ENCODE data around the gene PRKCB.

PRKCB gene

DNA sequence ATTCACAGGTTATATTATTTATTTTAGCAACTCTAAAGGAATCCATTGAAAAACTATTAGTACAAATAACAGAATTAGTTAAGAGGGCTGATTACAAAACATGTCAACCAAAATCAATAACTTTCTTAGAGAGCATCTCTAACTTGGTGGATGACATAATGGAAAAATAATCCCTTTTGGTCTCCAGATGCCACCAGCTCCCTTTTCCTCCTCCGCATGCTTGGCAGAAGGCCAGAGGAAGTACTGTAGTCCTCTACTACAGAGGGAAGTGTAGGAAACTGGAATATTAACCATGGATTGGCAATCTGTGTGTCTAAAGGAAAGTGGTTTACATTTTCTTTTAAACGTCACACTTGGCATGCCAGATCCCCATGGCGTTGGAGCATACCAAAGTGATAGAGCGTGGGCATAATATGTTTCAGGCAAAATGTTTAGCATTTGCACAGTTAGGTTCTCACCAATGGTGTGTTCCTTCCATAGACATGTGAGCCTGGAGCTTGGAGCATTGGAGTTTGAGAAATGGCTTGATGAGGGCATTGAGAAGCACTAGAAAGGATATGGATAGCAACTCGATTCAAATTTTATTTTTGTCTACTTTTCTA is 106.3 kb downstream of the PRKCB start:
- POLR2A ChIA-PET, result no interaction called here
- CTCF ChIA-PET, result interaction anchor here (0.9 kb wide), 1 partner anchor 138 kb away, joined by 3 read pairs; no protein-coding TSS in a partner anchor
- H3K4me3 ChIP-seq (ENCODE audit: low read depth, low read length), result no peak overlapping the region
- no peak overlapping the region for H3K27ac ChIP-seq (ENCODE audit: extremely low read depth, low read depth, low read length)
- H3K4me1 ChIP-seq (ENCODE audit: control insufficient read depth, insufficient read depth, low read length), result peaks cover 8% of the 10 kb centered on the region
- no peaks in the 10 kb centered on the region for H3K36me3 ChIP-seq (ENCODE audit: control insufficient read depth in 2 of 2, insufficient read depth in 1 of 2, low read length in 2 of 2)
- H3K9me3 ChIP-seq (ENCODE audit: control insufficient read depth, insufficient read depth, low read depth, low read length), result no peaks in the 10 kb centered on the region
- TF ChIP-seq ZXDB (tag by site-specific recombination; IDR thresholded peaks at IDR 0.05) (no peak), PRDM1 (tag by site-specific recombination; IDR thresholded peaks at IDR 0.05) (0 out of 2 replicates have a peak, but pooled peaks have one; percentile 52), ZNF791 (tag by site-specific recombination; IDR thresholded peaks at IDR 0.05) (no peak), ZNF660 (tag by site-specific recombination; IDR thresholded peaks at IDR 0.05) (peak; percentile 92), ZNF398 (tag by site-specific recombination; IDR thresholded peaks at IDR 0.05) (peak; percentile 56), ZNF658 (tag by site-specific recombination; IDR thresholded peaks at IDR 0.05) (no peak), PRDM10 (tag by site-specific recombination; IDR thresholded peaks at IDR 0.05) (peak; percentile 85), ZNF366 (tag by site-specific recombination; conservative IDR thresholded peaks at IDR 0.05) (0 out of 2 replicates have a peak, but pooled peaks have one; percentile 27), ZFHX2 (tag by site-specific recombination; conservative IDR thresholded peaks at IDR 0.05) (peak; percentile 51), ZNF146 (tag by site-specific recombination; IDR thresholded peaks at IDR 0.05) (no peak), ZNF221 (tag by site-specific recombination; IDR thresholded peaks at IDR 0.05; ENCODE audit: borderline replicate concordance) (no peak), ZBTB21 (tag by site-specific recombination; IDR thresholded peaks at IDR 0.05) (peak; percentile 67), ZNF629 (tag by site-specific recombination; IDR thresholded peaks at IDR 0.05) (peak; percentile 76), GLI4 (tag by site-specific recombination; IDR thresholded peaks at IDR 0.05) (no peak), ZNF521 (tag by site-specific recombination; IDR thresholded peaks at IDR 0.05) (no peak), ZNF155 (tag by site-specific recombination; IDR thresholded peaks at IDR 0.05) (no peak), ZFP37 (tag by site-specific recombination; IDR thresholded peaks at IDR 0.05) (no peak), ZBTB17 (tag by site-specific recombination; IDR thresholded peaks at IDR 0.05) (peak; percentile 51; the same call in 1 of the 2 replicates), BCL6B (tag by site-specific recombination; IDR thresholded peaks at IDR 0.05) (peak; percentile 99), ZNF239 (tag by site-specific recombination; IDR thresholded peaks at IDR 0.05) (no peak), ZNF707 (tag by site-specific recombination; IDR thresholded peaks at IDR 0.05) (no peak), ATF2 (tag by site-specific recombination; IDR thresholded peaks at IDR 0.05; ENCODE audit: low read depth) (peak; percentile 71), ZNF184 (tag by site-specific recombination; IDR thresholded peaks at IDR 0.05) (0 out of 2 replicates have a peak, but pooled peaks have one; percentile 50), SP3 (tag by site-specific recombination; IDR thresholded peaks at IDR 0.05) (no peak), ZNF585B (tag by site-specific recombination; IDR thresholded peaks at IDR 0.05) (no peak), OSR2 (tag by site-specific recombination; IDR thresholded peaks at IDR 0.05) (peak; percentile 33; the same call in 1 of the 2 replicates), ZNF670 (tag by site-specific recombination; IDR thresholded peaks at IDR 0.05; ENCODE audit: low read depth) (no peak)
- TF ChIP-seq, protein P1, sequence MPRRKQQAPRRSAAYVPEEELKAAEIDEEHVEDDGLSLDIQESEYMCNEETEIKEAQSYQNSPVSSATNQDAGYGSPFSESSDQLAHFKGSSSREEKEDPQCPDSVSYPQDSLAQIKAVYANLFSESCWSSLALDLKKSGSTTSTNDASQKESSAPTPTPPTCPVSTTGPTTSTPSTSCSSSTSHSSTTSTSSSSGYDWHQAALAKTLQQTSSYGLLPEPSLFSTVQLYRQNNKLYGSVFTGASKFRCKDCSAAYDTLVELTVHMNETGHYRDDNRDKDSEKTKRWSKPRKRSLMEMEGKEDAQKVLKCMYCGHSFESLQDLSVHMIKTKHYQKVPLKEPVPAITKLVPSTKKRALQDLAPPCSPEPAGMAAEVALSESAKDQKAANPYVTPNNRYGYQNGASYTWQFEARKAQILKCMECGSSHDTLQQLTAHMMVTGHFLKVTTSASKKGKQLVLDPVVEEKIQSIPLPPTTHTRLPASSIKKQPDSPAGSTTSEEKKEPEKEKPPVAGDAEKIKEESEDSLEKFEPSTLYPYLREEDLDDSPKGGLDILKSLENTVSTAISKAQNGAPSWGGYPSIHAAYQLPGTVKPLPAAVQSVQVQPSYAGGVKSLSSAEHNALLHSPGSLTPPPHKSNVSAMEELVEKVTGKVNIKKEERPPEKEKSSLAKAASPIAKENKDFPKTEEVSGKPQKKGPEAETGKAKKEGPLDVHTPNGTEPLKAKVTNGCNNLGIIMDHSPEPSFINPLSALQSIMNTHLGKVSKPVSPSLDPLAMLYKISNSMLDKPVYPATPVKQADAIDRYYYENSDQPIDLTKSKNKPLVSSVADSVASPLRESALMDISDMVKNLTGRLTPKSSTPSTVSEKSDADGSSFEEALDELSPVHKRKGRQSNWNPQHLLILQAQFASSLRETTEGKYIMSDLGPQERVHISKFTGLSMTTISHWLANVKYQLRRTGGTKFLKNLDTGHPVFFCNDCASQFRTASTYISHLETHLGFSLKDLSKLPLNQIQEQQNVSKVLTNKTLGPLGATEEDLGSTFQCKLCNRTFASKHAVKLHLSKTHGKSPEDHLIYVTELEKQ (tag by site-specific recombination; IDR thresholded peaks at IDR 0.05; ENCODE audit: borderline replicate concordance), result no peak

Measured in HEK293 (cell line).